ENCODE data around the gene CTSO.
A peak's percentile ranks its signal among the peaks of the same experiment; 100 is the strongest.

- TF ChIP-seq ZFP3 (CRISPR knock-in tag; IDR thresholded peaks at IDR 0.05), result peak; percentile 53; the same call in 1 of the 2 replicates
- no peak for TF ChIP-seq PATZ1 (CRISPR knock-in tag; IDR thresholded peaks at IDR 0.05; ENCODE audit: borderline replicate concordance)
Measured at GRCh38 chr4:155946486-155946885, 7.2 kb downstream of the CTSO start.

Measured in SK-N-SH treated with all-trans-retinoic acid at 6 μM for 48 hours (cell line).